ENCODE results near the gene CNPY3.
A peak's percentile ranks its signal among the peaks of the same experiment; 100 is the strongest.
"Not testable (repeated sequence)": the region's sequence is repeated elsewhere in the genome, so short reads cannot be mapped to it uniquely, and the experiment has no call there.

CNPY3 gene

DNA sequence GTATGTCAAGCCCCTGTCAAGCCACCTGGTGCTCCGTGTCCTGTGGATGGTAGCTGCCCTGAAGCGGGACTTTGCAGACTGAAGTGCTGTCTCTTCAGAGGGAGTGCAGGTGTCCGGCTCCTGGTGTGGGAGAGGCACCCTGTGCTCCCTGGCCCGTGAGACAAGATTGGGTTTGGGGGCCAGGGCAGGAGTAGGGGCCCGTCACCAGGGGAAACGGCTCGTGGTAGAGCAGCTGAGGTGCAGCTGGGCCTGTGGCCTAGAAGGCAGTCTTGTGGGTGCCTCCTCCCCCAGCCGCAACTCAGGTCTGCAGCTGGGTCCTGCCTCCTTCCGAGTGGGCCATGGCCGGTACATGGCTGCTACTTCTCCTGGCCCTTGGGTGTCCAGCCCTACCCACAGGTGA is 13.5 kb upstream of the CNPY3 start, which contains the start of gene PTCRA:
Gene PTCRA, plus strand, starts transcription at position 322 of the 400 bp plus-strand sequence. Its CDS starts 17 bp downstream, at position 339.
- no peak for DNase-seq (ENCODE audit: low read depth in 2 of 2)

DNA sequence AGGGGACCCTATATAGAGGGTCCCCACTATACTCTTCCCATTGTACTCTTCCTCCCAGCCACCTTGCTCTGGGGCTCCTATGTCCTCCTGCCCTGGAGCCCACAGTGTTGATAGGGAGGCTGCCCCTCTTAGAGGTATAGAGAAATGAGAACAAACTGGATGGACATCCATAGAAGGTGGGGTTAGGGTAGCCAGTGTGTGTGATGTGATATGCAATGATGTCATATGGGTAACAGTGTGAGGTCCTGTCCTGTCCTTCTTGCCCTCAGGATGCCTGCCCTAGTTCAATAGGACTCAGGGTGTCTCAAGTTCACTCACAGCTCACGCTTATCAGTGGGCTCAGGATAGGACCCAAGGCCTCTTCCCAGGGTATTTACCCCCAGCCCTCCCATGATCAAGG is 13.0 kb upstream of the CNPY3 start:
- no peak for DNase-seq (ENCODE audit: low read depth in 2 of 2)

DNA sequence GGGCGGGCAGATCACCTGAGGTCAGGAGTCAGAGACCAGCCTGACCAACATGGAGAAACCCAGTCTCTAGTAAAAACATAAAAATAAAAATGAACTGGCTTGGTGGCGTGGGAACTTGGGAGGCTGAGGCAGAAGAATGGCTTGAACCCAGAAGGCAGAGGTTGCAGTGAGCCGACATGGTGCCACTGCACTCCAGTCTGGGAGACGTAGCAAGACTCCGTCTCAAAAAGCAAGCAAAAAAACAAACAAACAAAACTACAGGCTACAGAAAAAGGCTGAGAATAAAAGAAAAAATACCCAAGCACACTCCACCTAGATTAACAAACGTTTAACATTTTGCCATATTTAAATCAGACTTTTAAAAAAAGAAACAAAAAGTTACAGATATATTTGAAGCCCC is 7.5 kb upstream of the CNPY3 start:
- DNase-seq (ENCODE audit: low read depth in 2 of 2) = no peak

DNA sequence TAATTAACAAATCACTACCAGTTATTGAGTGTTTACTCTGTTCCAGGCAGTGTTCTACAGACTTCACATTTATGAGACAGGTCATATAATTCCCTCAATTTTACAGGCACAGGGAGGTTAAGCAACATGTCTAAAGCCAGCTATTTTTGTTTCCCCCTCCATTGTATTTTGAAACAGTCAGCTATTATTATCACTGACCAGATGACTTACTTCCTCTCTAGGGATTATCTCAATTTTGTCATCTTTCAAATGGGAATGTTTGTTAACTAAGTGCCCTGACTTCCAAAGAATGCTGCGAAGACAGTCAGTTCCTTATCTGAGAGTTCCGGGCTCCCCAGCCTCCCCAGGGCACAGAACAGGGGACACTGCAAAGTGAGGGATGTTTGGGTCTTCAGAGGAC is 5.6 kb upstream of the CNPY3 start:
- DNase-seq (ENCODE audit: low read depth in 2 of 2) = no peak

DNA sequence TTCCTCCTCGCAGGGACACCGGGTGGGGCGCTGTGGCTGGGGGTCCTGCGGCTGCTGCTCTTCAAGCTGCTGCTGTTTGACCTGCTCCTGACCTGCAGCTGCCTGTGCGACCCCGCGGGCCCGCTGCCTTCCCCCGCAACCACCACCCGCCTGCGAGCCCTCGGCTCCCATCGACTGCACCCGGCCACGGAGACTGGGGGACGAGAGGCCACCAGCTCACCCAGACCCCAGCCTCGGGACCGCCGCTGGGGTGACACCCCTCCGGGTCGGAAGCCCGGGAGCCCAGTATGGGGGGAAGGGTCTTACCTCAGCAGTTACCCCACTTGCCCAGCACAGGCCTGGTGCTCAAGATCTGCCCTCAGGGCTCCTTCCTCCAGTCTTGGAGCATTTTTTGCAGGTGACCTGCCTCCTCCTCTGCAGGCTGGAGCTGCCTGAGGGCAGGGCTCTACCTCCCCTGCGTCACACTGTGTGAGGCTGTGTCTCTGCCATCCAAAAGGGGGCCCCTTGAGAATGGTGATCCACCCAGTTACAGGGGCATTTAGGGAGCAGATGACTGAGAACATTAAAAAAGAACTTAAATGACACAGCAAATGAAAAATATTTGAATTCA is 3.9 kb upstream of the CNPY3 start:
- no peak for DNase-seq (ENCODE audit: low read depth in 2 of 2)

DNA sequence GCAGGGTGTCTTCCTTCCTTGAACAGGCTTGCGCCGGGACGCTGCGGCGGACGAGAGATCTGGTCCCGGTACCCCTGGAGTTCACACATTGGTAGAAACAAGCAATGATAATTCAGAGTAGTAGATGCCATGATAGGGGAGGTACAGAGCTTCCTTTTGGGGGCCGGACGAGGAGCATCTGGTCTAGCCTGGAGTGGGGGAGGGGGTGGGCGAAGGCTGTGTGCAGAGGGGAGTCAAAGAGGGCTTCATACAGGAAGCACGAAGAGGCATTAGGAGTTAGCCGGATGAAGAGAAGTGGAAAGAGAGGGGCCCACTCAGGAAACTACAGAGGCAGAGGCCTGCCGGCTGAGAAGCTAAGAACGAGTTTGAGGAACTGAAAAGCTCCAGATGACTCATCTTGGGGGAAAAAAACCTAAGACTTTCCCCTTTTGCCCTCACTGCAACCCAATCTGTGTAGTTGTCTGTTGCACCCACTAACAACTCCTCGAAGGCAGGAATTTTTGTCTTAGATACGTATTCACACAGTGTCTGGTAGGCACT is 611 bp downstream of the CNPY3 start:
- peak; percentile 43 to 52 for DNase-seq (ENCODE audit: low read depth in 2 of 2)

DNA sequence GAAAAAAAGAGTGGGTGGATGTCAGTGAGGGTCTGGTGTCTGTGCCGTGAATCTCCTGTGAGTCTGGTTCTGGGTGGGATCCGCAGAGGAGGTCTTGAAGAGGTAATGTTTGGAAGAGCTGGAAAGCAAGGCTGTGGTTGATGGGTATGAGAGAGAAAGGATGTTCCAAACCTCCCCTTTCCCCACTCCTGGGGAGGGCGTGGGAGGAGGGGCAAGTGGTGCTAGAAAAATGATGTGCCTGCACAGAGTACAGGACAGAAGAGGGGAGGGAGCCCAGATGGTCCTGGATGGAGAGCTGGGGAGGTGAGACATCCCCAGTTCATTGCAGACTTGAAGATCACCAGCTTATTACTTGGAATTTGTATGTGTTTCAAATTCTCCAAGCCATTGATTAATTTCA is 3.1 kb downstream of the CNPY3 start:
- no peak for DNase-seq (ENCODE audit: low read depth in 2 of 2)

DNA sequence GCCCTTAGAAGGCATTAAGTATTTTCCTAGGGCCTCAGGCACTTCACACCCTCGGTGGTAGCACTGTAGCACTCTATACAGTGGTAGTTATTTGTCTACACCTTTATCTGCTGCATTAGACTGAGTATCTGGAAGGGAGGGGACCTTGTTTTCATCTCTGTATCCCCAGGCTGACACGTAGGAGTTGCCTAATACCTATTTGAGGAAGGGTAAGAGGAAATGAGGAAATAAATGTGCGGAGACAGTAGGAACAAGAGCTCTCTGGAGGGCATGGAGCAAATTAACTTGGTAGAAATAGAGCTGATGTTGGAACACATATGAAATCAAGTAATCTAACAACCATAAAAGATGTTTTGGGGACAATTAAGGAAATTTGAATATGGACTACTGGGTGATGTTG is 3.9 kb downstream of the CNPY3 start:
- no peak for DNase-seq (ENCODE audit: low read depth in 2 of 2)

DNA sequence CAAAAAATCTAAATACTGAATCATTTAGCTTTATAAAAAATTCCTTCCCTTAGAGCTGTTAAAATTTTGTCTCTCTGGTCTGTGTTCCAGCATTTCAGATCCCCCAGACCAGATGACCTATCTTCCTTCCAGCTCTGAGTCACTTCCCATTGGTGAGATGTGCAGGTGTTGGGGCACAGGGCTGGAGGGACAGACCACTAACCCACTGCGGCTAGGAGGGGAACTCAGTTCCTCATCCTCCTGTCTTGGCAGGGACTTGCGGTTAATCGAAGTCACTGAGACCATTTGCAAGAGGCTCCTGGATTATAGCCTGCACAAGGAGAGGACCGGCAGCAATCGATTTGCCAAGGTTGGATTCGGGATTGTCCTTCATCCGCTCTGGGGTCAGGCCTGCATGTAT is 6.0 kb downstream of the CNPY3 start:
- no peak for DNase-seq (ENCODE audit: low read depth in 2 of 2)

DNA sequence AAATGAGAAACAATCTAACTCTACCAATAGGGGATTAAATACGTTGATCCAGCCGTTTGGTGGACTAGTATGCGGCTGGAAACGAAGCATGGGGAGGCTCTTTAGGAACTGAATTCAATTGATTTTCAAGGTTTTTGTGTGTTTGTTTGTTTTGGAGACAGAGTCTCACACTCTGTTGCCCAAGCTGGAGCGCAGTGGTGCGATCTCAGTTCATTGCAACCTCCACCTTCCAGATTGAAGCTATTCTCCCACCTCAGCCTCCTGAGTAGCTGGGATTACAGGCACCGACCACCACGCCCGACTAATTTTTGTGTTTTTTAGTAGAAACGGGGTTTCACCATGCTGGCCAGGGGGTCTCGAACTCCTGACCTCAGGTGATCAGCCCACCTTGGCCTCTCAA is 7.1 kb downstream of the CNPY3 start:
- DNase-seq (ENCODE audit: low read depth in 2 of 2) = no peak

DNA sequence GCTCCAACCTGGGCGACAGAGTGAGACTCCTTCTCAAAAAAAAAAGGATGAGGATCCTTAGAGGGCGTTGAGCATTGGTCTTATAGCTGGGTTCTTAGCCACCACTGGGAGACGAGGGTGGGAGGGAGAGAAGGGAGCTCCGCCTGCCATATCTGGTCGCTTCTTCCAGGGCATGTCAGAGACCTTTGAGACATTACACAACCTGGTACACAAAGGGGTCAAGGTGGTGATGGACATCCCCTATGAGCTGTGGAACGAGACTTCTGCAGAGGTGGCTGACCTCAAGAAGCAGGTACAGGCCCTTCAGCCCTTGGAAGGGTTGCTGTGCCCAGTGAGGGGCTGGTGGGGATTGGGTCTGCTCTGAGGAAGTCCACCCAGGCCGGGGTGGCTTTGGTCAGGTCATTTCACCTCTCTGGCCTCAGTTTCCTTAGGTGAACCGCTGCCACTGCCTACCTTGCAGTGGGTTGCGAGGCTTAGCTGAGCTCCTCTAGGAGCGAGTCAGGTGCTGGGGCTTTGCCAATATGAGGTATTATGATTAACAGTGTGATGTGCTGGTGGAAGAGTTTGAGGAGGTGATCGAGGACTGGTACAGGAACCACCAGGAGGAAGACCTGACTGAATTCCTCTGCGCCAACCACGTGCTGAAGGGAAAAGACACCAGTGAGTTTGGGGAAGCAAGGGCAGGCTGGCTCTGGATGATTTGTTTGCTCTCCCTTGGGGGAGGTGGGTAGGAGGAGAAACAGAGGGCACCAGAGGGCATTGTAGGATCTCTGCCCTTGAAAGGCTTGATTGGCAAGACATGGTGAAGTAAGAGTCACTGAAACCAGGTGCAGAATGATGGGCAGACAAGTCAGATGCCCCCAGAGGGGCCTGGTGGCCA is 8.5 kb downstream of the CNPY3 start:
- DNase-seq (ENCODE audit: low read depth in 2 of 2) = no peak

DNA sequence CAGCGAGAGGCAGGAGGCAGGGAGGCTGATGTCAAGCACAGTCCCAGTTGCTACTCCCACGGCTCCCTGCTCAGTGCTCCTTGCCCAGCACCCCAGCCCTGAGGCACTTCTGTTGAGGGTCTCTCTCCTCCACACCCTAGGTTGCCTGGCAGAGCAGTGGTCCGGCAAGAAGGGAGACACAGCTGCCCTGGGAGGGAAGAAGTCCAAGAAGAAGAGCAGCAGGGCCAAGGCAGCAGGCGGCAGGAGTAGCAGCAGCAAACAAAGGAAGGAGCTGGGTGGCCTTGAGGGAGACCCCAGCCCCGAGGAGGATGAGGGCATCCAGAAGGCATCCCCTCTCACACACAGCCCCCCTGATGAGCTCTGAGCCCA is 9.1 kb downstream of the CNPY3 start:
- no peak for DNase-seq (ENCODE audit: low read depth in 2 of 2)

DNA sequence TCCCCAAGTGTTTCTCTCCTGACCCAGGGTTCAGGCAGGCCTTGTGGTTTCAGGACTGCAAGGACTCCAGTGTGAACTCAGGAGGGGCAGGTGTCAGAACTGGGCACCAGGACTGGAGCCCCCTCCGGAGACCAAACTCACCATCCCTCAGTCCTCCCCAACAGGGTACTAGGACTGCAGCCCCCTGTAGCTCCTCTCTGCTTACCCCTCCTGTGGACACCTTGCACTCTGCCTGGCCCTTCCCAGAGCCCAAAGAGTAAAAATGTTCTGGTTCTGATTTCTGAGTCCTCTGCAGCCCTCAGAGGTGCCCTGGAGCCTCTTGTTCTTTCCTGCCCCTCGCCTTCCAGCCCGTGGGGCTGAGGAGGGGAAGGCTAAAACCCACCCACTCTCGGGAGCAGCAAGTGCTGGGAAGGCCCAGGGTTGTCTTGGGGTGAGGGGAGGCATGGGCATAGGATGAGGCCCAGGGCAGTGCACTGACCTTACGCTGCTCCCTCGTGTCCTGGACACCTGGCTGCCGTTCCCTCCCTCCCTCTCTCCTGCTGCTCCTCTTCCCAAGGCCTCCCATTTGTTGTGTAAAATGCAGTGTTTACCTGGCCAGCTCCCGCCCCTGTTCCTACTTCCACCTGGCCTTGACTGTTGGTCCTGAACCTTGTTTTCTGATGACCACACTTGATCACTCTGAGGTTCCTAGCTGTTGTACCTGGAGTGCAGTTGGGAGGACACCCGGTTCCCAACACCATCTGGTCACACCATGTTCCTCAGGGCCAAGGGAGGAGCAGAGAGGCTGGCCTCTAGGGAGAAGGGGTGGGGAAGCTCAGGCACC is 9.9 kb downstream of the CNPY3 start:
- no peak for DNase-seq (ENCODE audit: low read depth in 2 of 2)

DNA sequence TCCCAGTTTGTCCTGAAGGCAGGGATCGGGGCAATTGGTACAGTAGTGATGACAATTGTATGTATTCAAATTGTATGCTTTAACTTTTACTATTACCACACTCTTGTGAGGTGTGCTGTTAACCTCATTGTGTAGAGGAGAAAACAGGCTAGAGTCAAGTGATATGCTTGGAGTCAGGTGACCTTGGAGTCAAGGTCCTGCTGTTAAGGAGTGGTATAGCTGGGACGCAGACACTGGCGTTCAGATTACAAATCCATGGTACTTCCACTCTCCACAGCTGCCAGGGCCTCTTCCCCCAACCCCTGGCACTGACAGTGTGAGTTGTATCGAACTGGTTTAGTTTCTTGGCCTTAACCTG is 10.5 kb downstream of the CNPY3 start:
- DNase-seq (ENCODE audit: low read depth in 2 of 2) = no peak

DNA sequence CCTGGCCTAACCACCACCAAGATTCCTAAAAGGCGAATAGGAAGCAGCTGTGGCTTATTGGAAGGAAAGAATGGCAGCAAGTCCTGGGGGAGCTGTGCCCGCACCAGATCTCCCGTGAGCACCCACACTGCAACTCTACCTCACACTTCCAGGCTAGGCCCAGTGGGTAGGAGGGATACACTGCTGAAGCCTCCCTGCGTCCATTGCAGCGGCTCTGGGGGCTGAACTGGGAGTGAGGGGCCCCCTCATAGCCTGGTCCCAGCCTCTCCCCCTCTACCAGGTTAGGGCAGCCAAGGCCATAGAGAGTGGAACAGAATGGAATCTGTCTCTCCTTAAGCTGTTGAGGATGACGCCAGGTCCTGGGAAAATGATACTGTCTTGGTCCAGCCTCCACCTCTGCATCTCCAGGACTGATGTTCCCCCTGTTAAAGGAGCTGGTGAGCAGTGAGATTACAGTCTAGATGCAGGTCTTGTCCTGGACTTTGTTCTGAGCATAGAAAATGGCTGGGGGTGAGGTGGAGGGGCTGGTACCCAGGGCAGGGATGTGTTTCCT is 11.3 kb downstream of the CNPY3 start:
- no peak for DNase-seq (ENCODE audit: low read depth in 2 of 2)

DNA sequence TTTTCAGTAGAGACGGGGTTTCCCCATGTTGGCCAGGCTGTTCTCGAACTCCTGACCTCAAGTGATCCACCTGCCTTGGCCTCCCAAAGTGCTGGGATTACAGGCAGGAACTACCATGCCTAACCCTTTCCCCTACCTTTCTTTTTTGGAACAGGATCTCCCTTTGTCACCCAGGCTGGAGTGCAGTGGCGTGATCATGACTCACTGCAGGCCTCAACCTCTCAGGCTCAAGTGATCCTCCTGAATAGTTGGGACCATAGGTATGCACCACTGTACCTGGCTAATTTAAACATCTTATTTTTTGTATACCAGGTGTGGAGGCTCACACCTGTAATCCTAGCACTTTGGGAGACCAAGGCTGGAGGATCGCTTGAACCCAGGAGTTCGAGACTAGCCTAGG is 12.1 kb downstream of the CNPY3 start:
- not testable (repeated sequence) for DNase-seq (ENCODE audit: low read depth in 2 of 2)

DNA sequence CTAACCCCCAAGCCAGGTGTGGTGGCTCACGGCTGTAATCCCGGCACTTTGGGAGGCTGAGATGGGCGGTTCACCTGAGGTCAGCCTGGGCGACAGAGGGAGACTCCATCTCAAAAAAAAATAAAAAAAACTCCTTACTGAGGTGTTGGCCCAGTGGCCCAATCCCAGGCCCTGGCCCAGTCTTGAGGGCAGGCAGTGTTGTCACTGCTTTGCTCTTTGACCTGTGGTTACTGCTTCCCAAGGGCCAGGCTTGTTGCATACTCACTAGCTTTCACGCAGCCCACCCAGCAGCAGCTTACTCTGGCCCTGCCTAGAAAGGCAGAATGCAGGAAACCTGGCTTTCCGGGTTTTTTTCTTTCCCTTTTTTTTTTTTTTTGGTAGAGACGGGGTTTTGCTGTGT is 13.2 kb downstream of the CNPY3 start:
- no peak for DNase-seq (ENCODE audit: low read depth in 2 of 2)

DNA sequence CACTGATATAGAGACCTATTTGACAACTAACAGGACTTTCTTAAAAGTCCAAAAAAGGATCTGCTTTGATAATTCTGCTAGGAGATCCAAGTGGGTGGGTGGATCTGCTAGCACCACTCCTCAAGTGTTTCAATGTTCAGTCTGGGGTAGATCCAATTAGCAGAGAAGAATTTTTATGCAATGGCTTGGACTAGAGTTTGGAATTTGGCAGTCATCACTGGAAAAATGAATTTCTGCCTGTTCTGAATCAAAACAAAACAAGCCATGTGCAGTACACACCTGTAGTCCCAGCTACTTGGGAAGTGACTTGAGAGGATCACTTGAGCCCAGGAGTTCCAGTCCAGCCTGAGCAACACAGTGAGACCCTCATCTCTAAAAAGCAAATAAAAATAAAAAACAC is 18.7 kb downstream of the CNPY3 start:
- no peak for DNase-seq (ENCODE audit: low read depth in 2 of 2)

DNA sequence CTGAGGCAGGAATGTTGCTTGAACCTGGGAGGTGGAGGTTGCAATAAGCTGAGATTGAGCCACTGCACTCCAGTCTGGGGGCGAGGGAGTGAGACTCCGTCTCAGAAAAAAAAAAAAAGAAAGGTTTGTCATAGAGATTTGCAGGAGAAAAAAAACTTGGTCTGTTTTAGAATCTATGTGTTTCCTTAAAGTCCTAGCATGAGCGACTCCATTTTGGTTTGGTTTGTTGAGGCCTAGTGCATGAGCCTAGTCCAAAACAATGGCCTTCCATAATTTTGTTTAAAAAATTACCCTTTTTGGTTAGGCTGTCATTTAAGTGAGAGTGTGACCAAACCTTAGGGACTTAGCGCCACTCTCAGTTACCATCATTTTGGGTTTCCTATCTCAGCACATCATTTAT is 23.1 kb downstream of the CNPY3 start:
- no peak for DNase-seq (ENCODE audit: low read depth in 2 of 2)

DNA sequence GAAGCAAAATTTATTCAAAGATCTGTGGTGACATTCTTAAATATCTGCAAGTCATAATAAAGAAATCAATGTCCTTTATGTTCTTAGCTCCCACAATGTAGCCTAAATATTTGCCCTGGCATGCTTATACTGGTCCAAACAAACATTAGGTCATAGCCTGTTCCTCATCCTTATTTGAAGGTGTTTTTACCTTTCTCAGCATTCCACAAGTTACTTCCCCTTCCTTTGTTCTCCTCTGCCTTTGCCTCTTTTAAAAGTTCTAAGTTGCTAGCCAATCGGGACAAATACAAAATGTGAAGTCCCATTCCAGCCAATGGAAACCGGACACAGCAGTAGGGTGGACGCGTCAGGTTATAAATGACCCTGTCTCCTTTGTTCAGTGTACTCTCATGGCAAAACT is 25.1 kb downstream of the CNPY3 start:
- not testable (repeated sequence) for DNase-seq (ENCODE audit: low read depth in 2 of 2)

DNA sequence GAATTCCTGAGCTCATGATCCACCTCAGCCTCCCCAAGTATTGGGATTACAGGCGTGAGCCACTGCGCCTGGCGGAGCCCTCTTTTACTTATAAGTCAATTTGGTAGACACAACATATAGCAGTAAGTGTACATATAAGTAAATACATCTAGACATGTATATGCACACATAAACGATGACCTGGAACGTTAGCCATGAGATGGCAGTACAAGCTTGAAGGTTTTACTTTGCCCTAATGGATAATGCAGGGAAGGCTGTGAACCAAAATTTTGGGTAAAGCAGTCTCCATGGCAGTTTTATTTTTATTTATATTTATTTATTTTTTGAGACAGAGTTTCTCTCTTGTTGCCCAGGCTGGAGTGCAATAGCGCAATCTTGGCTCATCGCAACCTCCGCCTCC is 28.8 kb downstream of the CNPY3 start:
- DNase-seq (ENCODE audit: low read depth in 2 of 2) = no peak

DNA sequence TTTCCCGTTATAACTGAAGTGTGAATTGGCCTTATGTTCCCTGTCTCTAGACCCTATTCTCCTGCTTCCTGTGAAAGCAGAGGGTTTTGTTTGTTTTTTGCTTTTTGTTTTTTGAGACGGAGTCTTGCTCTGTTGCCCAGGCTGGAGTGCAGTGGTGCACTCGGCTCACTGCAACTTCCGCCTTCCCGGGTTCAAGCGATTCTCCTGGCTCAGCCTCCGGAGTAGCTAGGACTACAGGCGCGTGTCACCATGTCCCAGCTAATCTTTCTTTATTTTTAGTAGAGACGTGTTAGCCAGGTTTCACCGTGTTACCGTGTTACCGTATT is 30.6 kb downstream of the CNPY3 start:
- no peak for DNase-seq (ENCODE audit: low read depth in 2 of 2)

Measured in stimulated activated CD8-positive, alpha-beta memory T cell treated with anti-CD3 and anti-CD28 coated beads, Interleukin-2, amount 100 ng/mL, for 48 hours (primary cell).